Brain microvascular endothelial cell (primary cell): ENCODE measurements around the gene PIEZO2.
"Not testable (repeated sequence)": the region's sequence is repeated elsewhere in the genome, so short reads cannot be mapped to it uniquely, and the experiment has no call there.

ENCODE experiments used
- DNase-seq: peaks from one replicate; pipeline ENCODE4 v3.0.0-alpha.2; 2020
- H3K27ac ChIP-seq: fragments of 250-450 bp; sonication (Bioruptor Pico); 2 replicates; pipeline ENCODE4 v1.5.1; 2020; ENCODE audit warnings: mild to moderate bottlenecking, moderate library complexity
- H3K27me3 ChIP-seq: fragments of 250-450 bp; sonication (Bioruptor Pico); replicated peaks from 2 replicates; pipeline ENCODE4 v1.5.1; 2020; ENCODE audit warnings: mild to moderate bottlenecking
- H3K36me3 ChIP-seq: fragments of 250-450 bp; sonication (Bioruptor Pico); replicated peaks from 2 replicates; pipeline ENCODE4 v1.5.1; 2020; ENCODE audit warnings: mild to moderate bottlenecking
- H3K4me3 ChIP-seq: 2 replicates; pipeline ENCODE4 v1.5.1; 2011; ENCODE audit warnings: low read depth, mild to moderate bottlenecking, control low read depth, low read length, moderate library complexity
- CTCF ChIP-seq: IDR thresholded peaks from 2 replicates; pipeline ENCODE4 v1.5.1; 2011; ENCODE audit warnings: low read depth, mild to moderate bottlenecking, moderate library complexity, low read length, control low read depth, inconsistent platforms; ENCODE audit errors: missing control alignments
- in situ Hi-C: cut with HindIII; loops from 2 replicates; pipeline ENCODE4 v1.10.0; 2017; ENCODE audit warnings: low sequenced_read_pairs, low pct_ligation_motif_present

The PIEZO2 gene

GRCh38 chr18:10924290-10924689 is 225.1 kb downstream of the PIEZO2 start:
- no peak for TF ChIP-seq CTCF
- in situ Hi-C loops = no loop called here
- no peak for DNase-seq
- H3K27me3 ChIP-seq = no peaks in the 10 kb centered on the region
- no peak overlapping the region for H3K4me3 ChIP-seq
- H3K27ac ChIP-seq = no peak overlapping the region
- no peaks in the 10 kb centered on the region for H3K36me3 ChIP-seq

DNA sequence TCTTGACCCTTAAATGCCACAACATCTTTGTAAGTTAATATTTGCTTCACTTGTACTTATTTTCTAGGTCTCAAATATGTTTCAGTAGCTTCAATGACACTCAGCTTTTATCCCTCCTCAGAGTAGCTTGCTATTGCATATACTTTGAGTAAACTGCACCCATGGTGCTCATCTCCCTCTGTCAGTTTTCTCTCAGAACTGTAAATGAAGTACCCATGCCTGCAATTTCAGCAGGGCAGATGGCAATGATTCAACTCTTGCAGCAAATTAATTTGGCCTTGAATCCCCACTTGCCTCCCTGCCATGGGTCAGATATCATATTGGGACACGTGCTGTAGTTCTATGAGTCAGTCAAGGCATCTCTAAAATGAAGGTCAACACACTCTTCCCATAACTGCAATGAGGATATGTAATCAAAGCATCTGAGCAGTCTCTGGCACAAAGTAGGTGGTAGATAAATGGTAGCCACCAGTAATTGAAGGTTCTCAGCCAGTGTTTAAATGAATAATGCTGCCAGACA is 225.8 kb downstream of the PIEZO2 start:
- in situ Hi-C loops = no loop called here
- Histone ChIP-seq H3K27me3 (no peaks in the 10 kb centered on the region), H3K4me3 (no peak overlapping the region), H3K27ac (no peak overlapping the region), H3K36me3 (no peaks in the 10 kb centered on the region)
- no peak for DNase-seq
- no peak for TF ChIP-seq CTCF

- no peaks in the 10 kb centered on the region for H3K27me3 ChIP-seq
- no peaks in the 10 kb centered on the region for H3K36me3 ChIP-seq
- no peak for TF ChIP-seq CTCF
- H3K4me3 ChIP-seq = no peak overlapping the region
- no peak overlapping the region for H3K27ac ChIP-seq
- no peak for DNase-seq
- in situ Hi-C loops = no loop called here
Measured at GRCh38 chr18:10923141-10923540, 226.2 kb downstream of the PIEZO2 start.

DNA sequence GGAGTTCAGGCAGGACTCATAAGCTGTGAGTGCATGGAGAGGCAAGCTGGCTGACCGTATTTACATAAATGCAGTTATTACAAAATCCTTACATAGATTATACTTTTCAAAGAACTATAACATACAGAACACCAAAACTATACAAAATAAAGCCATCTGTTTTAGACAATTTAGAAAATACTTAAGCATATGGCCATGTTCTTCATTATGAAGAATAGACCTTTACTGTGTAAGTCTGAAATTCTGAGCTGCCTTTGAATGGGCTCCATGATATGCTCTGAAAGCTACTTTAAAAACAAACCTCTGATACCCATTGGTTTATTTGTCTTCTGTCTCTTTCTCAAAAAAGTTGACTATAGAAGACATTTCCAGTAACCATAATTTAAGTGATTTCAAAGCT is 226.7 kb downstream of the PIEZO2 start:
- H3K36me3 ChIP-seq, H3K27me3 ChIP-seq, H3K27ac ChIP-seq, H3K4me3 ChIP-seq, DNase-seq, in situ Hi-C loops: not testable (repeated sequence)

DNA sequence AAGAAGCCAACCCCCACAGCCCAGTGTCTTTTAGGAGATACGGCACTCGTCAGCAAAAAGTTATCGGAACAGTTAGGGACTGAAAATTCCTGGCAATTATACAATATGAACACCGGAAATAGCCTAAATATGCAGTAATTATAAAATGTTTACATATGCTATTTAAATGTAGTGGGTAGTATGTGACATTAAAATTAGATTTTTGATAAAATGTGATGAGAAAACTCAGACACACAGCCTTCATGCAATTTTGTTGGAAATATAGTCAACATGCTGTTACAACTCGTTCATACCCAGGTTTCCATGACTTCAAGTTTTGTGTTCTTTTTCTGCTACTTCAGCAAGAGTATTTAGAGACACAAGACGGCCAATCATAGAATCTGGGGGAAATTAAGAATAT is 229.1 kb downstream of the PIEZO2 start:
- H3K4me3 ChIP-seq, H3K27ac ChIP-seq, H3K36me3 ChIP-seq, H3K27me3 ChIP-seq, DNase-seq, in situ Hi-C loops: not testable (repeated sequence)

DNA sequence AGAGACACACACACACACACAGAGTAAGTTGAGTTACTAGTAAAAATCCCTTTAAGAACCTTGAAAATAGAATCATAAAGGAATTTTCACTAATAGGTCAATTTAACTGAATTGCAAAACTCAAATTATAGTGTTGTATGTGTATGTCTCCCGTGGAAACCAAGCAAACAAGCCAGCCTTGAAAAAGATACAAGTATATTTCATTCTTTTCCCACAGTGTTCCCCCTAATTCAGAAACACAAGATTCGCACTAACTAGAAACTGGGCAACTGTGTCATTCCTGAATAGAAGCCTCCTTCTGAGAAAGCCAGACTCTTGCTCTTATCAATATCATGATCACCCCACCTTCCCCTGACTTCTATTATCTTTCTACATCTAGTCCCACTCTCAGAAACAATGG is 229.5 kb downstream of the PIEZO2 start:
- in situ Hi-C loops = no loop called here
- Histone ChIP-seq H3K27ac (no peak overlapping the region), H3K36me3 (no peaks in the 10 kb centered on the region), H3K27me3 (no peaks in the 10 kb centered on the region), H3K4me3 (no peak overlapping the region)
- no peak for TF ChIP-seq CTCF
- DNase-seq = no peak

GRCh38 chr18:10916865-10917264 is 232.5 kb downstream of the PIEZO2 start:
- H3K4me3 ChIP-seq = no peak overlapping the region
- DNase-seq = no peak
- in situ Hi-C loops = no loop called here
- no peak for TF ChIP-seq CTCF
- H3K27ac ChIP-seq = no peak overlapping the region
- no peaks in the 10 kb centered on the region for H3K36me3 ChIP-seq
- H3K27me3 ChIP-seq = no peaks in the 10 kb centered on the region
